Adrenal gland (tissue), 12 donors: ENCODE measurements around the gene STON2. TPM values are rescaled to one million over a fixed set of nuclear protein-coding genes. Genes with fewer than 3 reads are reported as not detected.

Source experiments
- DNase-seq, 7 donors: peaks; one replicate each; pipeline ENCODE4 v3.0.0-alpha.2; 2019 to 2020
- H3K27ac ChIP-seq, 5 donors: fragments of 200-600 bp; sonication (generic) in 4 of 5; 1 replicate in 3 of 5; 2 replicates in 2 of 5; pipeline versions ENCODE4 v1.5.1 to v1.8.0; 2016 to 2020; ENCODE audit warnings: mild to moderate bottlenecking in 1 of 5
- H3K27me3 ChIP-seq: fragments of 200-600 bp; 2 replicates; pipeline ENCODE4 v1.8.0; 2021
- H3K36me3 ChIP-seq, 2 donors: fragments of 200-600 bp; replicated peaks in 1 of 2; 1 replicate in 1 of 2; 2 replicates in 1 of 2; pipeline versions ENCODE4 v1.5.1 to v1.8.0; 2018 to 2022
- H3K4me1 ChIP-seq, 2 donors: fragments of 200-600 bp; replicated peaks in 1 of 2; 1 replicate in 1 of 2; 2 replicates in 1 of 2; pipeline versions ENCODE4 v1.5.1 to v1.8.0; 2018 to 2021
- H3K4me3 ChIP-seq, 4 donors: fragments of 200-600 bp; sonication (generic) in 3 of 4; one replicate each; pipeline ENCODE4 v1.5.1; 2016 to 2018
- H3K9me3 ChIP-seq, 3 donors: fragments of 200-600 bp; sonication (generic) in 1 of 3; replicated peaks in 1 of 3; 1 replicate in 2 of 3; 2 replicates in 1 of 3; pipeline versions ENCODE4 v1.5.1 to v1.8.0; 2016 to 2021
- POLR2A ChIP-seq, 2 donors: fragments of 450-650 bp; IDR thresholded peaks; one replicate each; pipeline ENCODE4 v1.6.1; 2017; ENCODE audit warnings: antibody characterized with exemption in 2 of 2, mild to moderate bottlenecking in 2 of 2, moderate library complexity in 1 of 2
- WGBS, 4 donors: extraction: QIAGEN DNeasy Blood & Tissue Kit in 2 of 4; methylation state at CpG; one replicate each; pipeline versions ENCODE4 v1.1.5 to v1.1.7; 2013 to 2017; 5-methylcytosine and 5-hydroxymethylcytosine counted together
- intact Hi-C, 2 donors: fragments of 100-400 bp; cut with DNase I; formaldehyde crosslinking; loops; one replicate each; pipeline versions ENCODE4 v1.14.1 to v1.15.0; 2022 to 2023
- polyA plus RNA-seq, 3 donors: library from polyadenylated mRNA; stranded (reverse); fragments of 200-250 nt in 2 of 3; fragments of 350-450 nt in 1 of 3; fragmentation: Illumina TruSeq in 1 of 3; extraction: RNeasy Lipid Tissue Mini Kit (QIAGEN cat#74804) in 1 of 3; gene quantifications; one replicate each; pipeline ENCODE4 v1.2.3, GENCODE V29; 2013 to 2014
- total RNA-seq, 9 donors: library from RNA; depleted of rRNA in 4 of 9; stranded (reverse); fragments of >200 nt in 4 of 9; fragments of 120-200 nt in 1 of 9; fragmentation: NEBNext Ultra II Directional in 1 of 9; extraction: Animal tissue kit (Norgen Biotek cat#: 25700) in 1 of 9; gene quantifications; one replicate each; pipeline versions ENCODE4 v1.1.0 to v1.2.4, GENCODE V29; 2013 to 2023
- TF ChIP-seq, protein P1 (sequence below), 6 experiments: fragments of 450-650 bp in 4 of 6; fragments of 200-600 bp in 2 of 6; sonication (generic) in 1 of 6; IDR thresholded peaks; 1 replicate in 5 of 6; 2 replicates in 1 of 6; pipeline versions ENCODE4 v1.5.1 to v1.8.0; 2016 to 2021; ENCODE audit warnings: antibody characterized with exemption in 6 of 6, mild to moderate bottlenecking in 2 of 6, moderate library complexity in 1 of 6
- donor health status: healthy with polysubstance abuse.
- donor health status: Bipolar disorder and iron deficiency.
- donor health status: DM: yes; HTN: yes; CAD: no.
- donor health status: DM: no; HTN: no; CAD: no.
- donor health status: DM: no; HTN: no; CAD: no.
- donor health status: DM: yes; HTN: yes; CAD: no.

STON2 gene
- total and polyA plus RNA-seq, 12 donors = 0.62 to 15.4 (median 6.7) TPM

DNA sequence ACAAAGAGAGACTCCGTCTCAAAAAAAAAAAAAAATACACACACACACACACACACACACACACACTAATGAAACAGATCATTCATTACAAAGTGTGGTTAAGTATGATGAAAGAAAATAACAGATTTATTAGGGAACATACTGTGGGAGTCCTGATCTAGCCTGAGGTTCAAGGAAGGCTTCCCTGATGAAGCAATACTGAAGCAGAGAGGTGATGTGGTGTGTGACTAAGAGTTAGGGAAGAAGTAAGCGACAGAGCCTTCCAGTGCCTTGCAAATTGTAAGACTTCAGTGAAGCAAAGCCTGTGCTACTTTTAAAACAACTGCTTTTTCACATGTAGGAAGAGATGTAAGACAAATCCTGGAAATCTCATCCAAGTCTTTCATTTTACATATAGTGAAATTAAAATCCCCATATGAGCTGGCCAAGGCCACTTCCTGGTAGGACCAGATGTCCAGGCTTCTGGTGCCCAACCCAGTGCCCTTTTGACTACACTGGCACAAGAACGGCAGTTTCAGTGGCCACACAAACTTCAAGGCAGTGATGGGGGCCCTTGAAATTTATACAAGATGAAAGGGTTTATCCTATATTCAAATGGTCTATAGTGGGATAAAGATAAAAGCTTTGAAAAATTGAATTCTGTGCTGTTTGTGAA, 86.2 kb downstream of the STON2 start:
- intact Hi-C loops = no loop called here

DNA sequence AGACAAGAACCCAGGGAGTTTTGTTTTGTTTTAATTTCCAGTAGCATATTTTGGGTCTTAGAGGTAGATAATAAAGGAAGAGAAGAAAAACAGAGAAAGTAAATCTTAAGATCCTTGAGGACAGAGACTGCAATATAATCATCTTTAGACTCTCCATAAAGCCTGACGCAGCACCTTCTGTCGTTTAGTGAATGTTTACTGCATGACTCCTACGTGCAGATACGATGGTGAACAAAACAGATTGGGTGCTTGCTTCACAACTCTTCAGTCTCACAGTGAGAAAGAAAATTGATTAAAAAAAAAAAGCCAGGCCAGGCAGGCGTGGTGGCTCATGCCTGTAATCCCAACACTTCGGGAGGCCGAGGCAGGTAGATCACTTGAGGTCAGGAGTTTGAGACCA, 86.9 kb downstream of the STON2 start:
- DNase-seq = no peak
- TF ChIP-seq, protein P1, sequence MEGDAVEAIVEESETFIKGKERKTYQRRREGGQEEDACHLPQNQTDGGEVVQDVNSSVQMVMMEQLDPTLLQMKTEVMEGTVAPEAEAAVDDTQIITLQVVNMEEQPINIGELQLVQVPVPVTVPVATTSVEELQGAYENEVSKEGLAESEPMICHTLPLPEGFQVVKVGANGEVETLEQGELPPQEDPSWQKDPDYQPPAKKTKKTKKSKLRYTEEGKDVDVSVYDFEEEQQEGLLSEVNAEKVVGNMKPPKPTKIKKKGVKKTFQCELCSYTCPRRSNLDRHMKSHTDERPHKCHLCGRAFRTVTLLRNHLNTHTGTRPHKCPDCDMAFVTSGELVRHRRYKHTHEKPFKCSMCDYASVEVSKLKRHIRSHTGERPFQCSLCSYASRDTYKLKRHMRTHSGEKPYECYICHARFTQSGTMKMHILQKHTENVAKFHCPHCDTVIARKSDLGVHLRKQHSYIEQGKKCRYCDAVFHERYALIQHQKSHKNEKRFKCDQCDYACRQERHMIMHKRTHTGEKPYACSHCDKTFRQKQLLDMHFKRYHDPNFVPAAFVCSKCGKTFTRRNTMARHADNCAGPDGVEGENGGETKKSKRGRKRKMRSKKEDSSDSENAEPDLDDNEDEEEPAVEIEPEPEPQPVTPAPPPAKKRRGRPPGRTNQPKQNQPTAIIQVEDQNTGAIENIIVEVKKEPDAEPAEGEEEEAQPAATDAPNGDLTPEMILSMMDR (IDR thresholded peaks at IDR 0.05) = no peak
- TF ChIP-seq POLR2A (IDR thresholded peaks at IDR 0.05) = no peak
- Histone ChIP-seq H3K27ac (no peak overlapping the region), H3K27me3 (no peaks in the 10 kb centered on the region), H3K4me1 (no peaks in the 10 kb centered on the region), H3K9me3 (no peaks in the 10 kb centered on the region), H3K36me3 (no peaks in the 10 kb centered on the region), H3K4me3 (no peak overlapping the region)
- 74 to 85% (median 80%) methylated on average over 7 of the region's 7 CpGs for WGBS, 4 donors
- intact Hi-C loops = no loop called here

More for the DNA sequence above, 86.2 kb downstream of the STON2 start:
- no peaks in the 10 kb centered on the region for H3K27me3 ChIP-seq
- H3K36me3 ChIP-seq = no peaks in the 10 kb centered on the region
- 64 to 80% (median 76%) methylated on average over 3 of the region's 3 CpGs for WGBS, 4 donors
- no peak for TF ChIP-seq POLR2A (IDR thresholded peaks at IDR 0.05)
- TF ChIP-seq, protein P1 (IDR thresholded peaks at IDR 0.05) = no peak
- H3K9me3 ChIP-seq = no peaks in the 10 kb centered on the region
- H3K4me3 ChIP-seq = no peak overlapping the region
- no peak for DNase-seq
- H3K4me1 ChIP-seq = no peaks in the 10 kb centered on the region
- H3K27ac ChIP-seq = no peak overlapping the region

DNA sequence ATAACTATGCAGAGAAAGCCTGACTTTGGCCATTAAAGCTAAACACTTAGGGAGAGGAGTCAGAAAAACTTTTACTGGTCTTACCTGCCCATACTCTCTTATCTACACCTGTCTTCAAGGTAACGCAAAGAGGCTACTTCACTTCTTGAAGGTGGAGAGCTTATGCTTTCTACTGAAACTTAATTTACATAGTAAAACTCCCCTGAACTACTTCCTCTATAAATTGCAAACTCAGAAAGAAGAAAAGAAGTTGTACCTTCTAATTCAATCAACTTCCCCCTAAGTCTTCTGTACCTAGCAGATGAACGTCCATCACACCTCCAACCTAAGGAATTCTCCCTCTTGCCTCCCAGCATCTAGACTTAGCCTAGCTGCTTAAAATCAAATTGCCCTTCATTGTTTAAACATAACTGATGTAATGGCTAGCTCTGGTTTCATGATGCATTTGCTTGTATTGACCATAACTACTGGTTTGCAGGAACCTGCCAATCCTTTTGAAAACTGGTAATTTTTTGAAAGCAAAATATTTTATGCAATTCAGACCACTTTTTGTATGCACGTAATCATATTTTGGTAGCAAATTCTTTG, 87.7 kb downstream of the STON2 start:
- H3K4me3 ChIP-seq = no peak overlapping the region
- no peaks in the 10 kb centered on the region for H3K36me3 ChIP-seq
- intact Hi-C loops = no loop called here
- no peaks in the 10 kb centered on the region for H3K9me3 ChIP-seq
- no peak for DNase-seq
- WGBS, 4 donors = 73 to 75% (median 73%) methylated on average over 3 of the region's 3 CpGs
- H3K27me3 ChIP-seq = no peaks in the 10 kb centered on the region
- TF ChIP-seq, protein P1 (IDR thresholded peaks at IDR 0.05) = no peak
- TF ChIP-seq POLR2A (IDR thresholded peaks at IDR 0.05) = no peak
- H3K4me1 ChIP-seq = no peaks in the 10 kb centered on the region
- no peak overlapping the region for H3K27ac ChIP-seq

DNA sequence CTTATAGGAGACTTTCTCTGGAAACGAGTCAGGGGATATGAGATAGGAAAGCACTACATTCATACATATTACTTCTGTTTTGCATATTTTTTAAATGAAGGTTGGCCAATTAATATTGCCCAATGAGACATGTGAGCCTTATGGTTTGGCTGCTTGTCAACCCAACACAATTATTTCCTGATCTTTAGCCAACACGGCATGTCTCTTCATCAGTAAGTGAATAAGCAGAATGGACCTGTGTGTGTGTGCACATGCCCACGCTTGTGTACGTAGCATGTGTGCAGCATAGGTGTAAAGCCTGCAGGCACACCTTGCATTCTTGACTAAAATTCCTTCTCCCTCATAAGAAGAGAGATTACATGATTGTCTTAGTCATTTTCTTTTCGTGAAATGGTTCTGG, 88.3 kb downstream of the STON2 start:
- Histone ChIP-seq H3K36me3 (no peaks in the 10 kb centered on the region), H3K4me3 (no peak overlapping the region), H3K4me1 (no peaks in the 10 kb centered on the region), H3K27ac (no peak overlapping the region), H3K9me3 (no peaks in the 10 kb centered on the region), H3K27me3 (no peaks in the 10 kb centered on the region)
- DNase-seq = no peak
- intact Hi-C loops = no loop called here
- 62 to 71% (median 67%) methylated on average over 5 of the region's 5 CpGs for WGBS, 4 donors
- TF ChIP-seq POLR2A (IDR thresholded peaks at IDR 0.05) = no peak
- TF ChIP-seq, protein P1 (IDR thresholded peaks at IDR 0.05) = no peak
